ENCODE data around the gene DNAJB13. TPM values are rescaled to one million over a fixed set of nuclear protein-coding genes. Genes with fewer than 3 reads are reported as not detected.

Gene DNAJB13
- total RNA-seq, 1 experiment from 2014 or later = not detected

GRCh38 chr11:73990730-73991129 lies 39.9 kb downstream of the DNAJB13 start:
- Histone ChIP-seq H3K9ac (ENCODE audit: extremely low read depth, insufficient read length, low read length) (no peak overlapping the region), H3T11ph (ENCODE audit: low read length) (no peak overlapping the region), H2BK120ac (ENCODE audit: low read depth, low read length, poor library complexity, severe bottlenecking) (no peak overlapping the region), H2AFZ (ENCODE audit: low read length) (no peak overlapping the region), H3K27me3 (ENCODE audit: insufficient read depth, low read length) (no peaks in the 10 kb centered on the region), H3K4ac (ENCODE audit: low read depth, low read length) (no peak overlapping the region), H3K4me2 (ENCODE audit: insufficient read depth, insufficient read length, low read length) (no peak overlapping the region), H4K20me1 (ENCODE audit: control insufficient read depth, insufficient read depth, insufficient read length) (no peaks in the 10 kb centered on the region), H3K56ac (ENCODE audit: insufficient read length, low read depth, low read length) (no peak overlapping the region), H3K9me3 (ENCODE audit: control insufficient read depth, low read depth, low read length) (no peaks in the 10 kb centered on the region), H3K14ac (ENCODE audit: insufficient read depth, low read length) (no peak overlapping the region), H3K79me2 (ENCODE audit: insufficient read depth, low read length) (no peaks in the 10 kb centered on the region), H4K5ac (ENCODE audit: insufficient read length, low read depth, low read length) (no peak overlapping the region), H3K23ac (ENCODE audit: insufficient read length, low read depth, low read length) (no peak overlapping the region), H2BK20ac (ENCODE audit: low read depth, low read length, poor library complexity, severe bottlenecking) (no peak overlapping the region), H3K79me1 (ENCODE audit: insufficient read depth, low read depth, low read length, poor library complexity, severe bottlenecking) (no peaks in the 10 kb centered on the region), H4K8ac (replicated peaks; ENCODE audit: insufficient read length, low read depth, low read length) (no peak overlapping the region), H2AK5ac (ENCODE audit: insufficient read length, low read length) (no peak overlapping the region), H3K27ac (ENCODE audit: insufficient read length, low read depth, low read length) (no peak overlapping the region), H2BK12ac (ENCODE audit: insufficient read length, low read depth, low read length) (no peak overlapping the region), H3K18ac (ENCODE audit: insufficient read length, low read depth, low read length) (no peak overlapping the region), H2BK5ac (ENCODE audit: insufficient read length, low read length) (no peak overlapping the region), H3K23me2 (ENCODE audit: insufficient read length, low read depth, low read length, poor library complexity, severe bottlenecking) (no peaks in the 10 kb centered on the region), H4K91ac (ENCODE audit: insufficient read length, low read depth, low read length) (no peak overlapping the region), H2BK15ac (ENCODE audit: low read depth, low read length) (no peak overlapping the region), H3K4me1 (ENCODE audit: insufficient read depth, low read length) (no peaks in the 10 kb centered on the region)
- Mint-ChIP-seq H3K27ac (no peak overlapping the region), H3K9me3 (no peaks in the 10 kb centered on the region), H3K4me3 (no peak overlapping the region), H3K36me3 (ENCODE audit: insufficient read depth in 1 of 3, low read depth in 3 of 3) (no peaks in the 10 kb centered on the region), H3K4me1 (peaks cover 5 to 8% of the 10 kb centered on the region in 2 experiments; a peak in 2 of 4 replicates), H3K27me3 (ENCODE audit: low read depth) (no peaks in the 10 kb centered on the region; the same call in 1 of the 2 replicates)
- WGBS (ENCODE audit: extremely low coverage, insufficient read length, low lambda C conversion rate) = no CpG with 5 or more reads among the region's 2 CpGs
- TF ChIP-seq CTCF (conservative IDR thresholded peaks at IDR 0.05) = no peak
- DNase-seq = no peak

Data from H9 (cell line).